H1 (cell line): ENCODE data around the gene GDPD4. TPM values are rescaled to one million over a fixed set of nuclear protein-coding genes. Genes with fewer than 3 reads are reported as not detected.

Experiments used
- CTCF ChIA-PET: fragments of 300-600 bp; sonication (Branson Sonifier 250); formaldehyde crosslinking; loops from one replicate; lab custom pipeline; 2021; ENCODE audit not compliant: partially characterized antibody; lab: Charles Lee
- POLR2A ChIA-PET: fragments of 300-600 bp; sonication (Branson Sonifier 250); formaldehyde crosslinking; loops from one replicate; lab custom pipeline; 2021; ENCODE audit warnings: inconsistent platforms; ENCODE audit not compliant: partially characterized antibody; lab: Charles Lee
- DNase-seq, 2 experiments: peaks; one replicate each; pipeline versions ENCODE4 v3.0.0 to v3.0.0-alpha.2; 2010 to 2022; ENCODE audit warnings: low spot score in 2 of 2, low read depth in 1 of 2, mixed read lengths in 1 of 2
- FAIRE-seq: peaks from 2 replicates; lab custom pipeline; 2011; peaks lifted over from hg19 to GRCh38; lab: Jason Lieb, UNC
- H2AFZ ChIP-seq: 2 replicates; pipeline ENCODE4 v1.8.1; 2012; ENCODE audit warnings: low read length, inconsistent platforms
- H2AK5ac ChIP-seq: 2 replicates; pipeline ENCODE4 v1.6.1; 2013; ENCODE audit warnings: low read depth, low read length
- H2BK120ac ChIP-seq: replicated peaks from 2 replicates; pipeline ENCODE3; 2013; ENCODE audit warnings: low read depth, low read length, inconsistent platforms
- H2BK12ac ChIP-seq: 2 replicates; pipeline ENCODE4 v1.6.1; 2013; ENCODE audit warnings: low read depth, low read length
- H2BK15ac ChIP-seq: 2 replicates; pipeline ENCODE4 v1.6.1; 2013; ENCODE audit warnings: low read length
- H2BK20ac ChIP-seq: 2 replicates; pipeline ENCODE4 v1.6.1; 2013; ENCODE audit warnings: low read length
- H2BK5ac ChIP-seq: 2 replicates; pipeline ENCODE4 v1.6.1; 2013; ENCODE audit warnings: low read depth, low read length
- H3K14ac ChIP-seq: 2 replicates; pipeline ENCODE4 v1.6.1; 2013; ENCODE audit warnings: inconsistent platforms; ENCODE audit not compliant: insufficient read length
- H3K18ac ChIP-seq: 2 replicates; pipeline ENCODE4 v1.6.1; 2013; ENCODE audit warnings: low read length; ENCODE audit errors: extremely low read depth
- H3K23ac ChIP-seq: 2 replicates; pipeline ENCODE4 v1.6.1; 2013; ENCODE audit warnings: inconsistent platforms; ENCODE audit not compliant: insufficient read length
- H3K23me2 ChIP-seq: 2 replicates; pipeline ENCODE4 v1.6.1; 2013; ENCODE audit warnings: low read depth, low read length
- H3K27ac ChIP-seq: 2 replicates; pipeline ENCODE4 v1.6.1; 2011; ENCODE audit warnings: low read depth, low read length, inconsistent platforms
- H3K27me3 ChIP-seq, 4 experiments: replicated peaks in 1 of 4; 1 replicate in 1 of 4; 2 replicates in 3 of 4; pipeline versions ENCODE4 v1.6.1 to v1.8.1; 2011 to 2013; ENCODE audit warnings: low read length in 3 of 4, mild to moderate bottlenecking in 3 of 4, inconsistent platforms in 2 of 4, mixed read lengths in 2 of 4, moderate library complexity in 1 of 4; ENCODE audit not compliant: control insufficient read depth in 3 of 4, insufficient read depth in 3 of 4; ENCODE audit errors: extremely low read depth in 1 of 4
- H3K36me3 ChIP-seq, 4 experiments: 2 replicates each; pipeline versions ENCODE4 v1.6.1 to v1.8.1; 2011 to 2013; ENCODE audit warnings: mild to moderate bottlenecking in 4 of 4, low read length in 3 of 4, moderate library complexity in 2 of 4, control low read depth in 1 of 4, inconsistent platforms in 1 of 4; ENCODE audit not compliant: insufficient read depth in 4 of 4, control insufficient read depth in 2 of 4
- H3K4ac ChIP-seq: replicated peaks from 2 replicates; pipeline ENCODE3; 2013; ENCODE audit warnings: low read length, low read depth, mixed read lengths, inconsistent platforms; ENCODE audit not compliant: insufficient read length
- H3K4me1 ChIP-seq, 4 experiments: replicated peaks in 1 of 4; 1 replicate in 1 of 4; 2 replicates in 3 of 4; pipeline versions ENCODE4 v1.6.1 to v1.8.1; 2011 to 2013; ENCODE audit warnings: low read length in 3 of 4, inconsistent platforms in 2 of 4, mixed read lengths in 1 of 4; ENCODE audit not compliant: insufficient read depth in 4 of 4, control insufficient read depth in 3 of 4
- H3K4me2 ChIP-seq, 2 experiments: 2 replicates each; pipeline versions ENCODE4 v1.6.1 to v1.8.1; 2011 to 2013; ENCODE audit warnings: low read depth in 2 of 2, low read length in 2 of 2, control low read depth in 1 of 2, inconsistent platforms in 1 of 2, mild to moderate bottlenecking in 1 of 2; ENCODE audit not compliant: insufficient read depth in 1 of 2
- H3K4me3 ChIP-seq, 4 experiments: fragments of 200-600, 300-600 bp in 1 of 4; sonication (generic), shearing (Covaris generic), sonication (Bioruptor Twin) in 1 of 4; 2 replicates each; pipeline versions ENCODE4 v1.5.1 to v1.8.1; 2011 to 2016; ENCODE audit warnings: low read length in 4 of 4, low read depth in 3 of 4, control low read depth in 2 of 4, inconsistent platforms in 2 of 4, mild to moderate bottlenecking in 2 of 4, mixed read lengths in 1 of 4, moderate library complexity in 1 of 4; ENCODE audit not compliant: insufficient read depth in 2 of 4; ENCODE audit errors: extremely low read depth in 1 of 4
- H3K56ac ChIP-seq: replicated peaks from 2 replicates; pipeline ENCODE3; 2013; ENCODE audit warnings: low read depth, mild to moderate bottlenecking, mixed read lengths, low read length, inconsistent platforms; ENCODE audit not compliant: insufficient read length
- H3K79me1 ChIP-seq: 2 replicates; pipeline ENCODE4 v1.6.1; 2013; ENCODE audit warnings: low read depth, low read length, control low read depth
- H3K79me2 ChIP-seq, 2 experiments: 2 replicates each; pipeline versions ENCODE4 v1.6.1 to v1.8.1; 2012 to 2013; ENCODE audit warnings: low read length in 2 of 2, mild to moderate bottlenecking in 2 of 2, inconsistent platforms in 1 of 2; ENCODE audit not compliant: insufficient read depth in 2 of 2, control insufficient read depth in 1 of 2
- H3K9ac ChIP-seq, 4 experiments: replicated peaks in 1 of 4; 1 replicate in 1 of 4; 2 replicates in 3 of 4; pipeline versions ENCODE4 v1.6.1 to v1.8.1; 2011 to 2013; ENCODE audit warnings: low read depth in 3 of 4, low read length in 3 of 4, control low read depth in 2 of 4, mild to moderate bottlenecking in 2 of 4, moderate library complexity in 2 of 4, inconsistent platforms in 1 of 4; ENCODE audit errors: extremely low read depth in 1 of 4
- H3K9me3 ChIP-seq, 2 experiments: 2 replicates each; pipeline versions ENCODE4 v1.6.1 to v1.8.1; 2012 to 2013; ENCODE audit warnings: mild to moderate bottlenecking in 2 of 2, moderate library complexity in 2 of 2, control low read depth in 1 of 2, inconsistent platforms in 1 of 2, low read depth in 1 of 2, low read length in 1 of 2, mixed read lengths in 1 of 2; ENCODE audit not compliant: insufficient read depth in 2 of 2
- H4K20me1 ChIP-seq, 2 experiments: replicated peaks in 1 of 2; 2 replicates each; pipeline versions ENCODE3 to v1.8.1; 2011 to 2013; ENCODE audit warnings: inconsistent platforms in 2 of 2, low read length in 2 of 2, mild to moderate bottlenecking in 1 of 2; ENCODE audit not compliant: insufficient read depth in 2 of 2, control insufficient read depth in 1 of 2
- H4K5ac ChIP-seq: 2 replicates; pipeline ENCODE4 v1.6.1; 2013; ENCODE audit warnings: low read length, low read depth, mixed read lengths, inconsistent platforms; ENCODE audit not compliant: insufficient read length
- H4K8ac ChIP-seq: 2 replicates; pipeline ENCODE4 v1.8.0; 2013; ENCODE audit warnings: mild to moderate bottlenecking, moderate library complexity, low read length, inconsistent platforms; ENCODE audit not compliant: insufficient read depth; ENCODE audit errors: extremely low read depth
- H4K91ac ChIP-seq: replicated peaks from 2 replicates; pipeline ENCODE3; 2013; ENCODE audit warnings: low read length, mixed read lengths, inconsistent platforms; ENCODE audit not compliant: insufficient read length
- EZH2 ChIP-seq: fragments of 200-600 bp; sonication (generic); IDR thresholded peaks from 2 replicates; pipeline ENCODE4 v1.7.1; 2012; ENCODE audit warnings: low read depth, mild to moderate bottlenecking, moderate library complexity, low read length, inconsistent platforms; ENCODE audit not compliant: severe bottlenecking
- HDAC6 ChIP-seq: IDR thresholded peaks from one replicate; pipeline ENCODE4 v1.7.1; 2012; ENCODE audit warnings: low read depth, mild to moderate bottlenecking, inconsistent platforms, low read length, moderate library complexity
- JUN ChIP-seq: IDR thresholded peaks from 2 replicates; pipeline ENCODE4 v1.6.1; 2011; ENCODE audit warnings: low read depth, mild to moderate bottlenecking, improper control_type of control experiment, low read length
- KDM5A ChIP-seq: fragments of 200-600 bp; IDR thresholded peaks from 2 replicates; pipeline ENCODE4 v1.7.1; 2012; ENCODE audit warnings: mild to moderate bottlenecking, low read length, inconsistent platforms, mixed read lengths
- RBBP5 ChIP-seq: IDR thresholded peaks from 2 replicates; pipeline ENCODE4 v1.7.1; 2012; ENCODE audit warnings: low read depth, mild to moderate bottlenecking, inconsistent platforms, low read length, moderate library complexity, borderline replicate concordance
- RXRA ChIP-seq: IDR thresholded peaks from 2 replicates; pipeline ENCODE4 v1.6.1; 2011; ENCODE audit warnings: low read depth, mild to moderate bottlenecking, low read length, moderate library complexity; ENCODE audit not compliant: insufficient read depth
- SIN3A ChIP-seq, 2 experiments: IDR thresholded peaks in 1 of 2; conservative IDR thresholded peaks in 1 of 2; 2 replicates each; pipeline ENCODE4 v1.6.1; 2011 to 2012; ENCODE audit warnings: low read length in 2 of 2, improper control_type of control experiment in 1 of 2, low read depth in 1 of 2, mild to moderate bottlenecking in 1 of 2
- SIRT6 ChIP-seq: IDR thresholded peaks from one replicate; pipeline ENCODE4 v1.7.1; 2012; ENCODE audit warnings: low read length, inconsistent platforms
- SRF ChIP-seq: IDR thresholded peaks from 2 replicates; pipeline ENCODE4 v1.6.1; 2011; ENCODE audit warnings: mild to moderate bottlenecking, low read depth, low read length, moderate library complexity
- SUZ12 ChIP-seq: fragments of 200-600 bp; sonication (generic); IDR thresholded peaks from 2 replicates; pipeline ENCODE4 v1.6.1; 2012; ENCODE audit warnings: mild to moderate bottlenecking, inconsistent platforms, low read length, moderate library complexity, mixed read lengths
- TAF1 ChIP-seq: IDR thresholded peaks from 2 replicates; pipeline ENCODE4 v1.6.1; 2011; ENCODE audit warnings: mild to moderate bottlenecking, low read depth, low read length
- WGBS, 2 experiments: shearing (Covaris generic) in 1 of 2; methylation state at CpG; one replicate each; pipeline versions ENCODE4 v1.1.6 to v1.1.7; 2013 to 2015; ENCODE audit warnings: low lambda C conversion rate in 2 of 2, mixed read lengths in 2 of 2, inconsistent platforms in 1 of 2, low coverage in 1 of 2, missing lambda C conversion rate in 1 of 2; ENCODE audit not compliant: insufficient replicate concordance in 2 of 2, insufficient coverage in 1 of 2, insufficient read length in 1 of 2; ENCODE audit errors: extremely low coverage in 1 of 2, missing lambda C conversion rate in 1 of 2; 5-methylcytosine and 5-hydroxymethylcytosine counted together
- polyA plus RNA-seq, 7 experiments: library from polyadenylated mRNA; depleted of rRNA in 3 of 7; stranded (reverse) in 5 of 7; unstranded in 2 of 7; fragments of >200 nt in 5 of 7; fragments of 200-250 nt in 2 of 7; gene quantifications; 1 replicate in 5 of 7; 2 replicates in 1 of 7; 4 replicates in 1 of 7; pipeline versions ENCODE4 v1.2.1 to v1.2.3, GENCODE V29; 2011 to 2013; ENCODE audit warnings: missing spikeins in 2 of 7, mixed read lengths in 2 of 7
- total RNA-seq: library from RNA; stranded (reverse); fragmentation: NEBNext Ultra II Directional; extraction: Animal tissue kit (Norgen Biotek cat#: 25700); gene quantifications from 2 replicates; pipeline ENCODE4 v1.2.1, GENCODE V29; 2021
- TF ChIP-seq, protein P1 (sequence below): IDR thresholded peaks from 2 replicates; pipeline ENCODE4 v1.6.1; 2012; ENCODE audit warnings: inconsistent platforms

GDPD4 gene
- total and polyA plus RNA-seq, 2 of the 8 experiments (the other 6 are each of a cell fraction or from before 2014, with no cell fraction given), result not detected

GRCh38 chr11:77233011-77233410, 68.5 kb downstream of the GDPD4 start:
- CTCF ChIA-PET, result interaction anchor here (0.7 kb wide), 2 partner anchors 30 to 178 kb away, joined by 3 read pairs; no protein-coding TSS in a partner anchor
- Histone ChIP-seq H3K36me3 (no peaks in the 10 kb centered on the region), H3K4me1 (no peaks in the 10 kb centered on the region), H3K4me2 (no peak overlapping the region), H3K18ac (no peak overlapping the region), H3K27ac (no peak overlapping the region), H4K5ac (no peak overlapping the region), H3K14ac (no peak overlapping the region), H4K8ac (no peak overlapping the region), H4K91ac (no peak overlapping the region), H3K79me1 (no peaks in the 10 kb centered on the region), H3K23me2 (no peaks in the 10 kb centered on the region), H2BK120ac (no peak overlapping the region), H3K79me2 (no peaks in the 10 kb centered on the region), H2BK12ac (no peak overlapping the region), H3K4ac (no peak overlapping the region), H3K9me3 (no peaks in the 10 kb centered on the region), H2BK5ac (no peak overlapping the region), H3K56ac (no peak overlapping the region), H2AK5ac (no peak overlapping the region), H4K20me1 (no peaks in the 10 kb centered on the region), H3K27me3 (no peaks in the 10 kb centered on the region; a peak in 1 of 7 replicates), H3K4me3 (no peak overlapping the region), H3K23ac (no peak overlapping the region), H2AFZ (no peak overlapping the region), H2BK20ac (no peak overlapping the region), H3K9ac (no peak overlapping the region), H2BK15ac (no peak overlapping the region)
- DNase-seq (no peak), FAIRE-seq (no peak)
- WGBS, 2 experiments, result 87% methylated on average over 3 of the region's 3 CpGs; no CpG with 5 or more reads in 1 of the 2 experiments
- TF ChIP-seq, protein P1, sequence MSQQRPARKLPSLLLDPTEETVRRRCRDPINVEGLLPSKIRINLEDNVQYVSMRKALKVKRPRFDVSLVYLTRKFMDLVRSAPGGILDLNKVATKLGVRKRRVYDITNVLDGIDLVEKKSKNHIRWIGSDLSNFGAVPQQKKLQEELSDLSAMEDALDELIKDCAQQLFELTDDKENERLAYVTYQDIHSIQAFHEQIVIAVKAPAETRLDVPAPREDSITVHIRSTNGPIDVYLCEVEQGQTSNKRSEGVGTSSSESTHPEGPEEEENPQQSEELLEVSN, result no peak
- TF ChIP-seq SIN3A (conservative IDR thresholded peaks at IDR 0.05 in 1 of 2, IDR thresholded peaks at IDR 0.05 in 1 of 2; ENCODE audit: low read depth in 1 of 2, low read length in 2 of 2) (no peak), JUN (no peak), KDM5A (no peak), SUZ12 (no peak), SRF (no peak), HDAC6 (no peak), TAF1 (no peak), SIRT6 (no peak), RBBP5 (no peak), RXRA (no peak), EZH2 (no peak)
- POLR2A ChIA-PET, result no interaction called here
